K562 (cell line): ENCODE data around the gene THOC1. TPM values are rescaled to one million over a fixed set of nuclear protein-coding genes. Genes with fewer than 3 reads are reported as not detected.
A peak's percentile ranks its signal among the peaks of the same experiment; 100 is the strongest.

ENCODE experiments used
- ATF3 ChIP-seq, 2 experiments: fragments of 450-650 bp in 1 of 2; sonication (generic) in 1 of 2; formaldehyde crosslinking in 1 of 2; IDR thresholded peaks in 1 of 2; conservative IDR thresholded peaks in 1 of 2; 2 replicates each; pipeline versions ENCODE4 v1.6.1 to v1.8.1; 2016 to 2023; ENCODE audit warnings: mild to moderate bottlenecking in 2 of 2, moderate library complexity in 2 of 2, inconsistent platforms in 1 of 2, missing genetic modification reagents in 1 of 2
- ETV1 ChIP-seq: fragments of 450-650 bp; conservative IDR thresholded peaks from 2 replicates; pipeline ENCODE4 v1.6.1; 2016; ENCODE audit warnings: missing genetic modification characterization, control low read depth, low read depth, missing compliant biosample characterization
- FOXA3 ChIP-seq, 2 experiments: fragments of 450-650 bp in 1 of 2; sonication (generic) in 1 of 2; formaldehyde crosslinking; IDR thresholded peaks in 1 of 2; conservative IDR thresholded peaks in 1 of 2; 2 replicates each; pipeline versions ENCODE4 v1.4.0 to v1.8.0; 2020 to 2022; ENCODE audit warnings: mild to moderate bottlenecking in 2 of 2, missing genetic modification reagents in 1 of 2
- GABPB2 ChIP-seq: fragments of 250-450 bp; sonication (Bioruptor Pico); conservative IDR thresholded peaks from 2 replicates; pipeline ENCODE4 v1.5.1; 2021; ENCODE audit warnings: mild to moderate bottlenecking
- L3MBTL2 ChIP-seq: fragments of 450-650 bp; IDR thresholded peaks from 2 replicates; pipeline ENCODE4 v1.6.1; 2016; ENCODE audit warnings: mild to moderate bottlenecking, moderate library complexity
- MCM3 ChIP-seq: fragments of 450-650 bp; IDR thresholded peaks from 2 replicates; pipeline ENCODE4 v1.6.1; 2016
- MEIS2 ChIP-seq: fragments of 450-650 bp; IDR thresholded peaks from 2 replicates; pipeline ENCODE4 v1.6.1; 2014; ENCODE audit warnings: mild to moderate bottlenecking; ENCODE audit not compliant: partially characterized antibody
- PTRF ChIP-seq: fragments of 450-650 bp; IDR thresholded peaks from 2 replicates; pipeline ENCODE4 v1.6.1; 2016; ENCODE audit warnings: mild to moderate bottlenecking, missing genetic modification characterization, missing compliant biosample characterization
- RBBP5 ChIP-seq: fragments of 200-600 bp; sonication (generic); IDR thresholded peaks from 2 replicates; pipeline ENCODE4 v1.6.1; 2012; ENCODE audit warnings: borderline replicate concordance, mild to moderate bottlenecking, low read length, control low read depth, inconsistent platforms; ENCODE audit not compliant: insufficient read depth, poor library complexity, severe bottlenecking
- USF1 ChIP-seq: sonication (generic); formaldehyde crosslinking; IDR thresholded peaks from 2 replicates; pipeline ENCODE4 v1.9.0; 2022; ENCODE audit warnings: mild to moderate bottlenecking, missing genetic modification reagents
- ZNF311 ChIP-seq: fragments of 250-450 bp; sonication (Bioruptor Pico); IDR thresholded peaks from 2 replicates; pipeline ENCODE4 v1.4.0; 2020; ENCODE audit warnings: mild to moderate bottlenecking, moderate library complexity
- ZNF589 ChIP-seq: fragments of 200-800 bp; sonication (Bioruptor generic); IDR thresholded peaks from 2 replicates; pipeline ENCODE4 v1.6.1; 2016; ENCODE audit warnings: low read depth, missing genetic modification characterization, missing compliant biosample characterization
- ZNF644 ChIP-seq: fragments of 200-800 bp; sonication (Bioruptor generic); IDR thresholded peaks from 2 replicates; pipeline ENCODE4 v1.6.1; 2016; ENCODE audit warnings: low read depth, missing genetic modification characterization, missing compliant biosample characterization
- ZNF780A ChIP-seq: fragments of 250-450 bp; sonication (Bioruptor Pico); IDR thresholded peaks from 2 replicates; pipeline ENCODE4 v1.5.0; 2021; ENCODE audit warnings: mild to moderate bottlenecking
- polyA plus RNA-seq, 8 experiments: library from polyadenylated mRNA; depleted of rRNA in 4 of 8; stranded (reverse) in 5 of 8; unstranded in 3 of 8; fragments of >200 nt; fragmentation: Nextera tagmentation in 2 of 8; fragmentation: Illumina TruSeq in 1 of 8; extraction: Ambion mirVana in 2 of 8; extraction: Trizol in 1 of 8; gene quantifications; 2 replicates each; pipeline versions ENCODE4 v1.2.1 to v1.2.3, GENCODE V29; 2011 to 2014; ENCODE audit warnings: inconsistent platforms in 1 of 8, missing spikeins in 1 of 8
- total RNA-seq, 7 experiments: library from RNA; depleted of rRNA in 6 of 7; stranded (reverse); fragments of >200 nt in 6 of 7; fragmentation: Illumina TruSeq in 2 of 7; extraction: Trizol in 2 of 7; gene quantifications; 2 replicates each; pipeline versions ENCODE4 v1.2.1 to v1.2.3, GENCODE V29; 2011 to 2021; ENCODE audit warnings: low replicate concordance in 1 of 7
- TF ChIP-seq, protein P1 (sequence below): fragments of 450-650 bp; conservative IDR thresholded peaks from 2 replicates; pipeline ENCODE4 v1.6.1; 2016; ENCODE audit warnings: missing genetic modification characterization, low read depth, mild to moderate bottlenecking, control low read depth, missing compliant biosample characterization
- TF ChIP-seq, protein P2 (sequence below): sonication (generic); formaldehyde crosslinking; IDR thresholded peaks from 2 replicates; pipeline ENCODE4 v1.5.0; 2020; ENCODE audit warnings: missing genetic modification reagents
- TF ChIP-seq, protein P3 (sequence below), 2 experiments: fragments of 450-650 bp; conservative IDR thresholded peaks; 2 replicates each; pipeline ENCODE4 v1.6.1; 2017; ENCODE audit warnings: mild to moderate bottlenecking in 2 of 2, moderate library complexity in 2 of 2

THOC1 gene
- total and polyA plus RNA-seq, 9 of the 15 experiments (the other 6 are each of a cell fraction or from before 2014, with no cell fraction given) = 71.1 to 143 (median 107) TPM

- no peak for TF ChIP-seq FOXA3 (CRISPR knock-in tag; conservative IDR thresholded peaks at IDR 0.05 in 1 of 2, IDR thresholded peaks at IDR 0.05 in 1 of 2)
- TF ChIP-seq ZNF780A (CRISPR knock-in tag) = no peak
- TF ChIP-seq ZNF589 = no peak
- no peak for TF ChIP-seq RBBP5
- no peak for TF ChIP-seq ETV1
- no peak for TF ChIP-seq MCM3
- TF ChIP-seq ATF3 (IDR thresholded peaks at IDR 0.05) = peak; percentile 21; the same call in 1 of the 2 replicates
- no peak for TF ChIP-seq ATF3 (CRISPR knock-in tag; conservative IDR thresholded peaks at IDR 0.05)
- TF ChIP-seq PTRF (tag) = no peak
- TF ChIP-seq USF1 (CRISPR knock-in tag) = peak; percentile 60
- no peak for TF ChIP-seq ZNF311
- TF ChIP-seq ZNF644 (tag) = no peak
- TF ChIP-seq, protein P1, sequence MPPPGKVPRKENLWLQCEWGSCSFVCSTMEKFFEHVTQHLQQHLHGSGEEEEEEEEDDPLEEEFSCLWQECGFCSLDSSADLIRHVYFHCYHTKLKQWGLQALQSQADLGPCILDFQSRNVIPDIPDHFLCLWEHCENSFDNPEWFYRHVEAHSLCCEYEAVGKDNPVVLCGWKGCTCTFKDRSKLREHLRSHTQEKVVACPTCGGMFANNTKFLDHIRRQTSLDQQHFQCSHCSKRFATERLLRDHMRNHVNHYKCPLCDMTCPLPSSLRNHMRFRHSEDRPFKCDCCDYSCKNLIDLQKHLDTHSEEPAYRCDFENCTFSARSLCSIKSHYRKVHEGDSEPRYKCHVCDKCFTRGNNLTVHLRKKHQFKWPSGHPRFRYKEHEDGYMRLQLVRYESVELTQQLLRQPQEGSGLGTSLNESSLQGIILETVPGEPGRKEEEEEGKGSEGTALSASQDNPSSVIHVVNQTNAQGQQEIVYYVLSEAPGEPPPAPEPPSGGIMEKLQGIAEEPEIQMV (tag) = no peak
- TF ChIP-seq L3MBTL2 = peak; percentile 34; the same call in 1 of the 2 replicates
- no peak for TF ChIP-seq MEIS2
- TF ChIP-seq, protein P2, sequence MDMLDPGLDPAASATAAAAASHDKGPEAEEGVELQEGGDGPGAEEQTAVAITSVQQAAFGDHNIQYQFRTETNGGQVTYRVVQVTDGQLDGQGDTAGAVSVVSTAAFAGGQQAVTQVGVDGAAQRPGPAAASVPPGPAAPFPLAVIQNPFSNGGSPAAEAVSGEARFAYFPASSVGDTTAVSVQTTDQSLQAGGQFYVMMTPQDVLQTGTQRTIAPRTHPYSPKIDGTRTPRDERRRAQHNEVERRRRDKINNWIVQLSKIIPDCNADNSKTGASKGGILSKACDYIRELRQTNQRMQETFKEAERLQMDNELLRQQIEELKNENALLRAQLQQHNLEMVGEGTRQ (CRISPR knock-in tag) = peak; percentile 22; the same call in 1 of the 2 replicates
- no peak for TF ChIP-seq GABPB2 (CRISPR knock-in tag)
- TF ChIP-seq, protein P3, sequence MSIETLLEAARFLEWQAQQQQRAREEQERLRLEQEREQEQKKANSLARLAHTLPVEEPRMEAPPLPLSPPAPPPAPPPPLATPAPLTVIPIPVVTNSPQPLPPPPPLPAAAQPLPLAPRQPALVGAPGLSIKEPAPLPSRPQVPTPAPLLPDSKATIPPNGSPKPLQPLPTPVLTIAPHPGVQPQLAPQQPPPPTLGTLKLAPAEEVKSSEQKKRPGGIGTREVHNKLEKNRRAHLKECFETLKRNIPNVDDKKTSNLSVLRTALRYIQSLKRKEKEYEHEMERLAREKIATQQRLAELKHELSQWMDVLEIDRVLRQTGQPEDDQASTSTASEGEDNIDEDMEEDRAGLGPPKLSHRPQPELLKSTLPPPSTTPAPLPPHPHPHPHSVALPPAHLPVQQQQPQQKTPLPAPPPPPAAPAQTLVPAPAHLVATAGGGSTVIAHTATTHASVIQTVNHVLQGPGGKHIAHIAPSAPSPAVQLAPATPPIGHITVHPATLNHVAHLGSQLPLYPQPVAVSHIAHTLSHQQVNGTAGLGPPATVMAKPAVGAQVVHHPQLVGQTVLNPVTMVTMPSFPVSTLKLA (conservative IDR thresholded peaks at IDR 0.05) = no peak
These were observed 34.2 kb upstream of the THOC1 start (continued) for GRCh38 chr18:302097-302496.
